Liver (tissue), 9 donors: ENCODE data around the gene SEMA4C. TPM values are rescaled to one million over a fixed set of nuclear protein-coding genes. Genes with fewer than 3 reads are reported as not detected.

Experiments
- DNase-seq: peaks from one replicate; pipeline ENCODE4 v3.0.0-alpha.2; 2017; ENCODE audit warnings: low spot score
- H3K27ac ChIP-seq, 2 donors: one replicate each; pipeline ENCODE4 v1.7.0; 2013; ENCODE audit warnings: inconsistent platforms in 2 of 2, low read length in 2 of 2, control low read depth in 1 of 2, low read depth in 1 of 2, mild to moderate bottlenecking in 1 of 2
- H3K27me3 ChIP-seq, 4 donors: one replicate each; pipeline versions ENCODE4 v1.6.1 to v1.7.0; 2013; ENCODE audit warnings: low read length in 3 of 4, inconsistent platforms in 1 of 4, mild to moderate bottlenecking in 1 of 4, moderate library complexity in 1 of 4; ENCODE audit not compliant: control insufficient read depth in 4 of 4, insufficient read depth in 4 of 4
- H3K36me3 ChIP-seq, 4 donors: one replicate each; pipeline versions ENCODE4 v1.6.1 to v1.7.0; 2013; ENCODE audit warnings: low read length in 3 of 4, mild to moderate bottlenecking in 3 of 4, low read depth in 1 of 4, moderate library complexity in 1 of 4; ENCODE audit not compliant: control insufficient read depth in 4 of 4, insufficient read depth in 3 of 4
- H3K4me1 ChIP-seq, 4 donors: one replicate each; pipeline versions ENCODE4 v1.6.1 to v1.7.0; 2013; ENCODE audit warnings: low read length in 3 of 4, mild to moderate bottlenecking in 3 of 4, moderate library complexity in 1 of 4; ENCODE audit not compliant: control insufficient read depth in 4 of 4, insufficient read depth in 4 of 4
- H3K4me3 ChIP-seq, 3 donors: one replicate each; pipeline versions ENCODE4 v1.6.1 to v1.7.0; 2013; ENCODE audit warnings: low read length in 3 of 3, control low read depth in 1 of 3, low read depth in 1 of 3, mild to moderate bottlenecking in 1 of 3
- H3K9ac ChIP-seq, 2 donors: one replicate each; pipeline ENCODE4 v1.7.0; 2013; ENCODE audit warnings: low read length in 2 of 2, mild to moderate bottlenecking in 2 of 2, moderate library complexity in 2 of 2, control low read depth in 1 of 2, low read depth in 1 of 2
- H3K9me3 ChIP-seq, 4 donors: one replicate each; pipeline versions ENCODE4 v1.6.1 to v1.7.0; 2013; ENCODE audit warnings: low read length in 3 of 4; ENCODE audit not compliant: control insufficient read depth in 4 of 4
- ATF3 ChIP-seq: IDR thresholded peaks from 2 replicates; pipeline ENCODE4 v1.6.1; 2016; ENCODE audit warnings: antibody characterized with exemption
- CTCF ChIP-seq: fragments of 150-350 bp; IDR thresholded peaks from 2 replicates; pipeline ENCODE4 v1.5.1; 2017; ENCODE audit warnings: improper control_type of control experiment, low read depth, low read length; ENCODE audit not compliant: missing input control
- EGR1 ChIP-seq, 2 donors: IDR thresholded peaks; 2 replicates each; pipeline ENCODE4 v1.6.1; 2016 to 2018; ENCODE audit warnings: antibody characterized with exemption in 2 of 2, low read depth in 2 of 2
- FOXA1 ChIP-seq: IDR thresholded peaks from 2 replicates; pipeline ENCODE4 v1.6.1; 2016; ENCODE audit warnings: antibody characterized with exemption
- FOXA2 ChIP-seq: IDR thresholded peaks from 2 replicates; pipeline ENCODE4 v1.6.1; 2016; ENCODE audit warnings: antibody characterized with exemption
- GABPA ChIP-seq, 2 donors: IDR thresholded peaks in 1 of 2; conservative IDR thresholded peaks in 1 of 2; 2 replicates each; pipeline ENCODE4 v1.6.1; 2016; ENCODE audit warnings: antibody characterized with exemption in 2 of 2, mild to moderate bottlenecking in 1 of 2, moderate library complexity in 1 of 2
- HNF4A ChIP-seq, 2 donors: conservative IDR thresholded peaks; 2 replicates each; pipeline ENCODE4 v1.6.1; 2016; ENCODE audit warnings: antibody characterized with exemption in 2 of 2, mild to moderate bottlenecking in 2 of 2
- HNF4G ChIP-seq: IDR thresholded peaks from 2 replicates; pipeline ENCODE4 v1.6.1; 2016; ENCODE audit warnings: antibody characterized with exemption
- JUND ChIP-seq, 2 donors: IDR thresholded peaks; 2 replicates each; pipeline ENCODE4 v1.6.1; 2016; ENCODE audit warnings: antibody characterized with exemption in 2 of 2
- MAX ChIP-seq: IDR thresholded peaks from 2 replicates; pipeline ENCODE4 v1.6.1; 2016; ENCODE audit warnings: antibody characterized with exemption
- NR2F2 ChIP-seq: IDR thresholded peaks from 2 replicates; pipeline ENCODE4 v1.6.1; 2016; ENCODE audit warnings: antibody characterized with exemption
- RAD21 ChIP-seq, 2 donors: IDR thresholded peaks; 2 replicates each; pipeline ENCODE4 v1.6.1; 2016; ENCODE audit warnings: antibody characterized with exemption in 2 of 2, mild to moderate bottlenecking in 2 of 2
- REST ChIP-seq: IDR thresholded peaks from 2 replicates; pipeline ENCODE4 v1.6.1; 2016; ENCODE audit warnings: antibody characterized with exemption, mild to moderate bottlenecking
- RXRA ChIP-seq, 2 donors: IDR thresholded peaks; 2 replicates each; pipeline ENCODE4 v1.6.1; 2017 to 2018; ENCODE audit warnings: antibody characterized with exemption in 2 of 2, mild to moderate bottlenecking in 1 of 2
- SP1 ChIP-seq: IDR thresholded peaks from 2 replicates; pipeline ENCODE4 v1.6.1; 2018; ENCODE audit warnings: antibody characterized with exemption, mild to moderate bottlenecking
- TAF1 ChIP-seq: conservative IDR thresholded peaks from 2 replicates; pipeline ENCODE4 v1.6.1; 2016; ENCODE audit warnings: antibody characterized with exemption, mild to moderate bottlenecking
- YY1 ChIP-seq: IDR thresholded peaks from 2 replicates; pipeline ENCODE4 v1.6.1; 2016; ENCODE audit warnings: antibody characterized with exemption, mild to moderate bottlenecking
- ZBTB33 ChIP-seq: IDR thresholded peaks from 2 replicates; pipeline ENCODE4 v1.6.1; 2016; ENCODE audit warnings: antibody characterized with exemption
- WGBS: extraction: QIAGEN DNeasy Blood & Tissue Kit; methylation state at CpG from one replicate; pipeline ENCODE4 v1.1.7; 2013; 5-methylcytosine and 5-hydroxymethylcytosine counted together
- polyA plus RNA-seq, 2 donors: library from polyadenylated mRNA; stranded (reverse) in 1 of 2; unstranded in 1 of 2; fragments of 200-250 nt in 1 of 2; fragments of >200 nt in 1 of 2; fragmentation: Nextera tagmentation in 1 of 2; extraction: Ambion mirVana in 1 of 2; gene quantifications; one replicate each; pipeline versions ENCODE4 v1.2.1 to v1.2.3, GENCODE V29; 2013 to 2015
- total RNA-seq, 2 donors: library from RNA; depleted of rRNA; stranded (reverse); fragments of >200 nt; gene quantifications; one replicate each; pipeline ENCODE4 v1.2.3, GENCODE V29; 2014
- donor health status: healthy.
- donor health status: healthy.
- donor health status: healthy.
- donor health status: healthy.
- donor health status: healthy.

Gene SEMA4C
- total and polyA plus RNA-seq, 4 donors, result 3.7 to 23.2 (median 13.2) TPM

GRCh38 chr2:96809951-96810782, 59.7 kb downstream of the SEMA4C start:
- no peaks in the 10 kb centered on the region for H3K36me3 ChIP-seq
- no peaks in the 10 kb centered on the region for H3K9me3 ChIP-seq
- H3K27ac ChIP-seq, result no peak overlapping the region
- TF ChIP-seq SP1 (no peak), ATF3 (no peak), MAX (no peak), JUND (IDR thresholded peaks at IDR 0.05) (no peak), RAD21 (IDR thresholded peaks at IDR 0.05) (no peak), FOXA2 (no peak), GABPA (IDR thresholded peaks at IDR 0.05 in 1 of 2, conservative IDR thresholded peaks at IDR 0.05 in 1 of 2) (no peak), RXRA (IDR thresholded peaks at IDR 0.05) (no peak), NR2F2 (no peak), REST (no peak), FOXA1 (no peak), HNF4G (no peak), EGR1 (IDR thresholded peaks at IDR 0.05; ENCODE audit: low read depth in 2 of 2) (no peak), TAF1 (no peak), CTCF (no peak), HNF4A (conservative IDR thresholded peaks at IDR 0.05) (no peak), YY1 (no peak), ZBTB33 (no peak)
- no peak overlapping the region for H3K4me3 ChIP-seq
- H3K27me3 ChIP-seq, result no peaks in the 10 kb centered on the region
- no peak for DNase-seq
- H3K9ac ChIP-seq, result no peak overlapping the region
- peaks cover 1 to 10% (median 4%) of the 10 kb centered on the region in 4 donors for H3K4me1 ChIP-seq
- 89% methylated on average over 12 of the region's 12 CpGs for WGBS

Other genes with a start within 250 kb of the SEMA4C start
- 10 to 100 TPM; 27.2 to 30.5 TPM for gene KANSL3, start 231.8 kb downstream of the SEMA4C start, total RNA-seq
- gene KANSL3, start 231.8 kb downstream of the SEMA4C start, polyA plus RNA-seq, result 1 to 10 TPM; 8.3 to 10.0 TPM
- gene FER1L5, start 227.3 kb downstream of the SEMA4C start, total RNA-seq, result under 1 TPM in 1 of 2 donors, not detected in 1; under 0.01 TPM
- not detected for gene FER1L5, start 227.3 kb downstream of the SEMA4C start, polyA plus RNA-seq
- 10 to 100 TPM; 12.0 to 15.1 TPM for gene LMAN2L, start 130.0 kb downstream of the SEMA4C start, total RNA-seq
- 10 to 100 TPM in 1 of 2 donors, 1 to 10 TPM in 1; 6.4 to 12.6 TPM for gene LMAN2L, start 130.0 kb downstream of the SEMA4C start, polyA plus RNA-seq
- gene CNNM4, start 109.2 kb downstream of the SEMA4C start, total RNA-seq, result 1 to 10 TPM; 1.9 to 2.2 TPM
- 1 to 10 TPM in 1 of 2 donors, under 1 TPM in 1; 0.82 to 2.3 TPM for gene CNNM4, start 109.2 kb downstream of the SEMA4C start, polyA plus RNA-seq
- gene CNNM3, start 53.8 kb downstream of the SEMA4C start, total RNA-seq, result 10 to 100 TPM; 17.0 to 19.8 TPM
- 10 to 100 TPM; 10.0 to 15.2 TPM for gene CNNM3, start 53.8 kb downstream of the SEMA4C start, polyA plus RNA-seq
- 1 to 10 TPM; 1.4 to 4.2 TPM for gene ANKRD23, start 26.1 kb downstream of the SEMA4C start, total RNA-seq
- 1 to 10 TPM in 1 of 2 donors, under 1 TPM in 1; 0.82 to 2.4 TPM for gene ANKRD23, start 26.1 kb downstream of the SEMA4C start, polyA plus RNA-seq
- gene ANKRD39, start 12.1 kb downstream of the SEMA4C start, total RNA-seq, result 1 to 10 TPM; 4.7 to 9.3 TPM
- gene ANKRD39, start 12.1 kb downstream of the SEMA4C start, polyA plus RNA-seq, result 10 to 100 TPM; 12.1 to 22.7 TPM
- gene FAM178B, start 116.5 kb upstream of the SEMA4C start, total RNA-seq, result 10 to 100 TPM in 1 of 2 donors, not detected in 1; 27.3 TPM
- not detected for gene FAM178B, start 116.5 kb upstream of the SEMA4C start, polyA plus RNA-seq
- 1 to 10 TPM; 1.5 to 4.1 TPM for gene FAHD2B, start 224.8 kb upstream of the SEMA4C start, total RNA-seq
- 1 to 10 TPM; 1.2 to 2.9 TPM for gene FAHD2B, start 224.8 kb upstream of the SEMA4C start, polyA plus RNA-seq
- gene ANKRD36, start 243.1 kb upstream of the SEMA4C start, total RNA-seq, result 1 to 10 TPM; 5.5 to 8.5 TPM
- 1 to 10 TPM in 1 of 2 donors, under 1 TPM in 1; 0.38 to 2.5 TPM for gene ANKRD36, start 243.1 kb upstream of the SEMA4C start, polyA plus RNA-seq